Activated effector memory CD4-positive, alpha-beta T cell treated with Interleukin-2 at 50 U/mL for 16 hours (primary cell): Measurements from ENCODE around the gene DNAJC13.
"Not testable (repeated sequence)": the region's sequence is repeated elsewhere in the genome, so short reads cannot be mapped to it uniquely, and the experiment has no call there.

Experiments
- DNase-seq: peaks from one replicate; pipeline ENCODE4 v3.0.0-alpha.2; 2020

Gene DNAJC13

GRCh38 chr3:132550579-132551305 is 133.4 kb downstream of the DNAJC13 start:
- no peak for DNase-seq

- DNase-seq, result no peak
Measured at GRCh38 chr3:132553826-132554225, 136.5 kb downstream of the DNAJC13 start.

- DNase-seq, result no peak
Measured at GRCh38 chr3:132554437-132554836, 137.1 kb downstream of the DNAJC13 start.

DNA sequence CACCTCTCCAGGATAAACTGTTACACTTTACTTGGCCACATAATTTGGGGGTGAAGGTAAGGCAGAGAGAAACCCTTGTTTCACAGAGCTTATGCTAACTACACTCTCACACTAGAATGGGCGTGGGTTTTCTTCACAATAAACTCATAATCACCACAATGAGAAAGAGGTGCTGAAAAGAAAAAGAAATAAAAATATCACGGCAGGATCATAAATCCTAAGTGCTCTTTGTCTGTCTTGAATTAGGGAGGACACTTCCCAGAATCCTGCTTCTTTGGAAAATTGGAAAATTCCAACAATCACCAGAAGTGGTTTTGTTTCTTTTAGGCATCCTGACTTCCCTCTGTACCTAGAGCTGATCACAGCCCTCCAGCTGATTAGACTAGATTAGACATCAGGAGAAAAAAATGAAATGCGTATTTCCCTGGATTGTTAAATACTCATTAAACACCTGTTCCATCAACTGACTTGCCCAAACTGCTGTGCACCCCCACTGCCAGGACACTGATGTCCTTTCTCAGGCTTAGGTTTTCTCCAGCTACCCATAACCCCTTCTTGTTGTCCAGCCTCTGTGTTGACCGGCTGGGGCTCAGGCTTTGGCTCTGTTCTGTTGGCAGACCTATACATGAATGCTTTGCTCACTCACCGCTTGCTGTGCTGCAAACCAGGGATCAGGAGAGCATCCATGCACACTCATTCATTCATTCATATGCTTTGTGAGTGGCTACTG is 138.2 kb downstream of the DNAJC13 start:
- DNase-seq, result no peak

DNA sequence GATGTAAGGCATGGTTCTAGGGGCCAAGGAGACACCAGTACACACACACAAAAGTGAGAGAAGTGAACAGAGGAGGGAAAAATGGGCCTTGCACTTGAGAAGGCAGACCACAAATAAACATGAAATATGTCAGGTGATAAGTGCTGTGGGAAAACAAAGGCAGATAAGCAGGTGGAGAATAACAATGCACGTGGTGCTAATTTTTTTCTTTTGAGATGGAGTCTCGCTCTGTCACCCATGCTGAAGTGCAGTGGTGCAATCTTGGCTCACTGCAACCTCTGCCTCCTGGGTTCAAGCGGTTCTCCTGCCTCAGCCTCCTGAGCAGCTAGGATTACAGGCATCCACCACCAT is 138.7 kb downstream of the DNAJC13 start:
- not testable (repeated sequence) for DNase-seq

DNA sequence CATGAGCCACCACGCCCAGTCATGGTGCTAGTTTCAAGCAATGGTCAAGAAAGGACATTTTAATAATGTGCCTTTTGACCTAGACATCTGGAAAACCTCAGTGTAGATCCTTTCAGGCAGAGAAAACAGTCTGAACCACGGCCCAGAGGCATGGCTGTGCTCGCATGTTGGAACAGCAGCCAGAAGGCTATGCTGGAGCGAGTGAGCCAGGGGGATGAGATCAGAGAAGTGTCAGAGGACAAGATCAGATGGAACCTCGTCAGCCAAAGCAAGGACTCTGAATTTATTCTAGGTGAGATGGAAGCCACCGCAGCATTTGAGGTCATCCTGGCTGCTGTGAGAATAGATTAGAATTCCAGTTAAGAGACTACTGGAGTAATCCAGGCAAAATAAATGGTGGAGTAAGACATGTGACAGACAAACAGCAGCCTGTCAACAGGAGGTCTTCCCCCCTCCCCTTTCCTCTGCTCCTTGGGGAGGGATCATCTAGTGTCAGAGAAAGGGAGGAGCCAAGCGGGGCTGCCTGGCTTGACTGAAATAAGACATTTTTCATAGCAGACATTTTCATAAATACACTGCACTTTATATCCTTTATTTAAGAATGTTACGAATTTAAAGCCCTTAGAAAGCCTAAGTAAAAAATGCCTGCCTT is 139.3 kb downstream of the DNAJC13 start:
- DNase-seq, result no peak

GRCh38 chr3:132561003-132561402 is 143.7 kb downstream of the DNAJC13 start:
- no peak for DNase-seq

GRCh38 chr3:132563420-132564069 is 146.2 kb downstream of the DNAJC13 start:
- no peak for DNase-seq

GRCh38 chr3:132564070-132564465 is 146.8 kb downstream of the DNAJC13 start:
- DNase-seq, result no peak

DNA sequence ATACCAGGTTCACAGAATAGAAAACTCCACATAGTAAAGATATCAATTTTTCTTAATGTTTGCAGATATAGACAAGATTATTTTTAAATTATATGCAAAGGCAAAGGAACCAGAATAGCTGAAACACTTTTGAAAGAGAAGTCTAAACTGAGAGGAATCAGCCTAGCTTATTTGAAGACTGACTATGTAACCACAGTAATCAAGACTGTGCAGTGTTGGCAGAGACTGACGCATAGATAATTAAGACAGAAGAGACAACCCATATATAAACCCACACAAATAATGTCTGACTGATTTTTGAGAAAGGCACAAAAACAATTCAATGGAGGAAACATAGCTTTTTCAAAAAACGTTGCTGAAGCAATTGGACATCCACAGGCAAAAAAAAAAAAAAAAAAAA is 151.1 kb downstream of the DNAJC13 start:
- no peak for DNase-seq

GRCh38 chr3:132569153-132569552 is 151.9 kb downstream of the DNAJC13 start:
- no peak for DNase-seq

DNA sequence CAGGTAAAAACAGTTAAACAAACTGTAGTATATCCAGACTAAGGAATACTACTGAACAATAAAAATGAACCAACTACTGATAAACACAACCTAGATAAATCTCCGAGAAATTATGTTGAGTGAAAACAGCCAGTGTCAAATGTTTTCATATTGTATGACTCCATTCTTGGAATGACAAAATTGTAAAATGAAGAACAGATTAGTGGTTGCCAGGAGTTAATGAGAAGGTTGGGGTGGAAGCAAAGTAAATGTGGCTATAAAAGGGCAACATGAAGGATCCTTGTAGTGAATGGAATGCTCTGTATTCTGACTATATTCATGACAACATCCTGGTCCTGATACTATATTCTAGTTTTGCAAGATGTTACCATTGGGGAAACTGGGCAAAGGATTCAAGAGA is 152.3 kb downstream of the DNAJC13 start:
- DNase-seq, result no peak

DNA sequence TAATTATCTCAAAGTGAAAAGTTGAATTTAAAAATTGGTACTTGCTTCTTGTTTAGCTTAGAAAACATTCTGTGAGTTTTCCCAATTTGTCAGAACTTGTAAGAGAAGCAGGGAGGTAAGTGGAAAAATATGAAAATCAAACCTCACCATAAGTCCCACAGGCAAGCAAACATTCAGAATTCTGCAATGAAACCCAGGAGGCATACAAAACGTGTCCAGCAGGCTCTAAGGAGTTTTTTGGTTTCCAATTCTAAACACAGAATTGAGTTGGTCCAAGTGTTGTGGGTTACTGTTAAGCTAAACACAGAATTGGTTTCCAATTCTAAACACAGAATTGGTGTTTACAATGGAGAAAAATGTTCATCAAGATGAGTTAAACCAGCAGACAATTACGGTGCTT is 152.7 kb downstream of the DNAJC13 start:
- DNase-seq, result no peak

GRCh38 chr3:132573797-132574211 is 156.5 kb downstream of the DNAJC13 start:
- no peak for DNase-seq

DNA sequence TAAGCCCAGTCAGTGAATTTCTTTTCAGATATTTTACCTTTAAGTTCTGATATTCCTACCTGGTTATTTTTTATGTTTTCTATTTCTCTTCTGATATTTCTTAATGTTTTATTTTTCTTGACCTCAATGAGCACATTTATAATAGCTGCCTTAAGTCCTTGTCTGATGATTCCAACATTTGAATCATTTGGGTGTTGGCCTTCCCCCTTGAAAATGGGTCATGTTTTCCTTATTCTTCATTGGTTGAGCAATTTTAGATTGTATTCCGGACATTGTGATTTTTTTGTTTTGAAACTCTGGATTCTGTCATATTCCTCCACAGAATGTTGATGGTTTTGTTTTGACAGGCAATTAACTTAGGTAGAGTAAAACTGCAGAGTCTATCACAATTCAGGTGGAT is 170.1 kb downstream of the DNAJC13 start:
- no peak for DNase-seq
